HepG2 (cell line): ENCODE measurements around the gene SIX5.

ENCODE experiments used
- DNMT1 ChIP-seq: sonication (generic); formaldehyde crosslinking; IDR thresholded peaks from 2 replicates; pipeline ENCODE4 v1.5.1; 2020; ENCODE audit warnings: mild to moderate bottlenecking, missing genetic modification reagents
- FOXA3 ChIP-seq: IDR thresholded peaks from 2 replicates; pipeline ENCODE4 v1.6.1; 2016; ENCODE audit warnings: missing genetic modification reagents, missing compliant biosample characterization
- HCFC1 ChIP-seq: fragments of 150-350 bp; IDR thresholded peaks from 2 replicates; pipeline ENCODE4 v1.6.1; 2014; ENCODE audit warnings: low read depth, low read length
- MED13 ChIP-seq: sonication (generic); formaldehyde crosslinking; IDR thresholded peaks from 2 replicates; pipeline ENCODE4 v1.5.0; 2020; ENCODE audit warnings: missing genetic modification reagents
- ZNF558 ChIP-seq: sonication (generic); formaldehyde crosslinking; IDR thresholded peaks from 2 replicates; pipeline ENCODE4 v1.9.0; 2022; ENCODE audit warnings: mild to moderate bottlenecking, missing genetic modification reagents, borderline replicate concordance
- ZNF629 ChIP-seq: sonication (generic); formaldehyde crosslinking; conservative IDR thresholded peaks from 2 replicates; pipeline ENCODE4 v1.5.0; 2020; ENCODE audit warnings: missing genetic modification reagents
- TF ChIP-seq, protein P1 (sequence below): fragments of 450-650 bp; IDR thresholded peaks from 2 replicates; pipeline ENCODE4 v1.6.1; 2016

- TF ChIP-seq ZNF629 (CRISPR knock-in tag) (no peak), MED13 (CRISPR knock-in tag) (no peak), FOXA3 (no peak), HCFC1 (no peak), ZNF558 (CRISPR knock-in tag) (no peak), DNMT1 (no peak)
- TF ChIP-seq, protein P1, sequence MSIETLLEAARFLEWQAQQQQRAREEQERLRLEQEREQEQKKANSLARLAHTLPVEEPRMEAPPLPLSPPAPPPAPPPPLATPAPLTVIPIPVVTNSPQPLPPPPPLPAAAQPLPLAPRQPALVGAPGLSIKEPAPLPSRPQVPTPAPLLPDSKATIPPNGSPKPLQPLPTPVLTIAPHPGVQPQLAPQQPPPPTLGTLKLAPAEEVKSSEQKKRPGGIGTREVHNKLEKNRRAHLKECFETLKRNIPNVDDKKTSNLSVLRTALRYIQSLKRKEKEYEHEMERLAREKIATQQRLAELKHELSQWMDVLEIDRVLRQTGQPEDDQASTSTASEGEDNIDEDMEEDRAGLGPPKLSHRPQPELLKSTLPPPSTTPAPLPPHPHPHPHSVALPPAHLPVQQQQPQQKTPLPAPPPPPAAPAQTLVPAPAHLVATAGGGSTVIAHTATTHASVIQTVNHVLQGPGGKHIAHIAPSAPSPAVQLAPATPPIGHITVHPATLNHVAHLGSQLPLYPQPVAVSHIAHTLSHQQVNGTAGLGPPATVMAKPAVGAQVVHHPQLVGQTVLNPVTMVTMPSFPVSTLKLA, result no peak
Observed at GRCh38 chr19:45777395-45777961, 8.4 kb upstream of the SIX5 start.
